H9 (cell line): ENCODE data around the gene TMEM175. TPM values are rescaled to one million over a fixed set of nuclear protein-coding genes. Genes with fewer than 3 reads are reported as not detected.

Experiments
- DNase-seq: peaks from one replicate; pipeline ENCODE4 v3.0.0-alpha.2; 2017
- H2AFZ ChIP-seq: one replicate; pipeline ENCODE4 v1.6.1; 2013; ENCODE audit warnings: mild to moderate bottlenecking, low read length, control low read depth, moderate library complexity
- H2AK5ac ChIP-seq: 2 replicates; pipeline ENCODE4 v1.6.1; 2013; ENCODE audit warnings: low read length, control low read depth, mixed read lengths; ENCODE audit not compliant: insufficient read length
- H2BK120ac ChIP-seq: one replicate; pipeline ENCODE4 v1.6.1; 2013; ENCODE audit warnings: low read depth, mild to moderate bottlenecking, low read length, control low read depth, inconsistent platforms; ENCODE audit not compliant: poor library complexity, severe bottlenecking
- H2BK12ac ChIP-seq: 2 replicates; pipeline ENCODE4 v1.6.1; 2013; ENCODE audit warnings: low read length, control low read depth, mixed read lengths, low read depth; ENCODE audit not compliant: insufficient read length
- H2BK15ac ChIP-seq: 2 replicates; pipeline ENCODE4 v1.6.1; 2013; ENCODE audit warnings: low read depth, low read length, control low read depth
- H2BK20ac ChIP-seq: one replicate; pipeline ENCODE4 v1.6.1; 2013; ENCODE audit warnings: low read depth, mild to moderate bottlenecking, low read length, control low read depth, inconsistent platforms; ENCODE audit not compliant: poor library complexity, severe bottlenecking
- H2BK5ac ChIP-seq: 2 replicates; pipeline ENCODE4 v1.6.1; 2013; ENCODE audit warnings: low read length, control low read depth, mixed read lengths; ENCODE audit not compliant: insufficient read length
- H3K14ac ChIP-seq: 2 replicates; pipeline ENCODE4 v1.6.1; 2013; ENCODE audit warnings: low read length, control low read depth; ENCODE audit not compliant: insufficient read depth
- H3K18ac ChIP-seq: 2 replicates; pipeline ENCODE4 v1.6.1; 2013; ENCODE audit warnings: low read depth, mild to moderate bottlenecking, mixed read lengths, low read length, control low read depth; ENCODE audit not compliant: insufficient read length
- H3K23ac ChIP-seq: 2 replicates; pipeline ENCODE4 v1.6.1; 2013; ENCODE audit warnings: low read length, control low read depth, mixed read lengths, low read depth; ENCODE audit not compliant: insufficient read length
- H3K23me2 ChIP-seq: 2 replicates; pipeline ENCODE4 v1.6.1; 2013; ENCODE audit warnings: low read depth, mild to moderate bottlenecking, mixed read lengths, low read length, control low read depth; ENCODE audit not compliant: insufficient read length, poor library complexity, severe bottlenecking
- H3K27ac ChIP-seq: 2 replicates; pipeline ENCODE4 v1.5.1; 2013; ENCODE audit warnings: low read length, control low read depth, mixed read lengths, low read depth; ENCODE audit not compliant: insufficient read length
- H3K27me3 ChIP-seq: 2 replicates; pipeline ENCODE4 v1.6.1; 2013; ENCODE audit warnings: low read length, control low read depth, inconsistent platforms; ENCODE audit not compliant: insufficient read depth
- H3K4ac ChIP-seq: 2 replicates; pipeline ENCODE4 v1.6.1; 2013; ENCODE audit warnings: low read depth, mild to moderate bottlenecking, control low read depth, inconsistent platforms, low read length, moderate library complexity
- H3K4me1 ChIP-seq: 2 replicates; pipeline ENCODE4 v1.6.1; 2013; ENCODE audit warnings: low read length, control low read depth, inconsistent platforms; ENCODE audit not compliant: insufficient read depth
- H3K4me2 ChIP-seq: 2 replicates; pipeline ENCODE4 v1.6.1; 2013; ENCODE audit warnings: low read length, control low read depth, mixed read lengths; ENCODE audit not compliant: insufficient read length, insufficient read depth
- H3K56ac ChIP-seq: 2 replicates; pipeline ENCODE4 v1.6.1; 2013; ENCODE audit warnings: low read depth, mild to moderate bottlenecking, mixed read lengths, low read length, control low read depth; ENCODE audit not compliant: insufficient read length
- H3K79me1 ChIP-seq: 2 replicates; pipeline ENCODE4 v1.6.1; 2013; ENCODE audit warnings: low read depth, mild to moderate bottlenecking, moderate library complexity, low read length, control low read depth, inconsistent platforms; ENCODE audit not compliant: insufficient read depth, poor library complexity, severe bottlenecking
- H3K79me2 ChIP-seq: 2 replicates; pipeline ENCODE4 v1.6.1; 2013; ENCODE audit warnings: low read length, control low read depth, inconsistent platforms; ENCODE audit not compliant: insufficient read depth
- H3K9ac ChIP-seq: 2 replicates; pipeline ENCODE4 v1.6.1; 2013; ENCODE audit warnings: low read length, control low read depth, mixed read lengths; ENCODE audit not compliant: insufficient read length; ENCODE audit errors: extremely low read depth
- H3K9me3 ChIP-seq: one replicate; pipeline ENCODE4 v1.6.1; 2013; ENCODE audit warnings: low read depth, low read length, inconsistent platforms; ENCODE audit not compliant: control insufficient read depth
- H3T11ph ChIP-seq: one replicate; pipeline ENCODE4 v1.6.1; 2013; ENCODE audit warnings: mild to moderate bottlenecking, low read length, control low read depth, inconsistent platforms
- H4K20me1 ChIP-seq: one replicate; pipeline ENCODE4 v1.6.1; 2013; ENCODE audit not compliant: control insufficient read depth, insufficient read length, insufficient read depth
- H4K5ac ChIP-seq: 2 replicates; pipeline ENCODE4 v1.6.1; 2013; ENCODE audit warnings: low read depth, mild to moderate bottlenecking, mixed read lengths, low read length, control low read depth; ENCODE audit not compliant: insufficient read length
- H4K8ac ChIP-seq: replicated peaks from 2 replicates; pipeline ENCODE4 v1.6.1; 2013; ENCODE audit warnings: low read length, control low read depth, mixed read lengths, low read depth; ENCODE audit not compliant: insufficient read length
- H4K91ac ChIP-seq: 2 replicates; pipeline ENCODE4 v1.6.1; 2013; ENCODE audit warnings: low read depth, mild to moderate bottlenecking, moderate library complexity, mixed read lengths, low read length, control low read depth; ENCODE audit not compliant: insufficient read length
- H3K27ac Mint-ChIP-seq, 3 experiments: 2 replicates in 2 of 3; 3 replicates in 1 of 3; pipeline ENCODE4 v1.8.0; 2020 to 2021; ENCODE audit warnings: mixed read lengths in 3 of 3, mild to moderate bottlenecking in 1 of 3, moderate library complexity in 1 of 3
- H3K27me3 Mint-ChIP-seq: 2 replicates; pipeline ENCODE4 v1.8.0; 2021; ENCODE audit warnings: low read depth, mild to moderate bottlenecking, moderate library complexity, mixed read lengths
- H3K36me3 Mint-ChIP-seq, 3 experiments: 2 replicates in 2 of 3; 3 replicates in 1 of 3; pipeline ENCODE4 v1.8.0; 2020 to 2021; ENCODE audit warnings: low read depth in 3 of 3, mixed read lengths in 3 of 3; ENCODE audit not compliant: insufficient read depth in 1 of 3
- H3K4me1 Mint-ChIP-seq, 2 experiments: 2 replicates each; pipeline ENCODE4 v1.8.0; 2020; ENCODE audit warnings: mixed read lengths in 2 of 2
- H3K4me3 Mint-ChIP-seq, 2 experiments: 2 replicates in 1 of 2; 3 replicates in 1 of 2; pipeline ENCODE4 v1.8.0; 2020 to 2021; ENCODE audit warnings: mild to moderate bottlenecking in 2 of 2, mixed read lengths in 2 of 2, moderate library complexity in 1 of 2
- H3K9me3 Mint-ChIP-seq, 2 experiments: 2 replicates in 1 of 2; 3 replicates in 1 of 2; pipeline ENCODE4 v1.8.0; 2020; ENCODE audit warnings: mild to moderate bottlenecking in 2 of 2, mixed read lengths in 2 of 2, moderate library complexity in 1 of 2
- WGBS: extraction: QIAGEN DNeasy Blood & Tissue Kit; methylation state at CpG from one replicate; pipeline ENCODE4 v1.1.7; 2013; ENCODE audit warnings: missing lambda C conversion rate, low lambda C conversion rate, mixed read lengths; ENCODE audit not compliant: insufficient read length; ENCODE audit errors: extremely low coverage; 5-methylcytosine and 5-hydroxymethylcytosine counted together
- total RNA-seq: library from RNA; stranded (reverse); gene quantifications from 2 replicates; pipeline ENCODE4 v1.2.1, GENCODE V29; 2021
- TF ChIP-seq, protein P1 (sequence below): fragments of 200-600 bp; sonication (generic); conservative IDR thresholded peaks from 3 replicates; pipeline ENCODE4 v1.8.0; 2021; ENCODE audit warnings: antibody characterized with exemption, mild to moderate bottlenecking

TMEM175 gene
- total RNA-seq, 1 experiment from 2014 or later, result 6.4 TPM

DNA sequence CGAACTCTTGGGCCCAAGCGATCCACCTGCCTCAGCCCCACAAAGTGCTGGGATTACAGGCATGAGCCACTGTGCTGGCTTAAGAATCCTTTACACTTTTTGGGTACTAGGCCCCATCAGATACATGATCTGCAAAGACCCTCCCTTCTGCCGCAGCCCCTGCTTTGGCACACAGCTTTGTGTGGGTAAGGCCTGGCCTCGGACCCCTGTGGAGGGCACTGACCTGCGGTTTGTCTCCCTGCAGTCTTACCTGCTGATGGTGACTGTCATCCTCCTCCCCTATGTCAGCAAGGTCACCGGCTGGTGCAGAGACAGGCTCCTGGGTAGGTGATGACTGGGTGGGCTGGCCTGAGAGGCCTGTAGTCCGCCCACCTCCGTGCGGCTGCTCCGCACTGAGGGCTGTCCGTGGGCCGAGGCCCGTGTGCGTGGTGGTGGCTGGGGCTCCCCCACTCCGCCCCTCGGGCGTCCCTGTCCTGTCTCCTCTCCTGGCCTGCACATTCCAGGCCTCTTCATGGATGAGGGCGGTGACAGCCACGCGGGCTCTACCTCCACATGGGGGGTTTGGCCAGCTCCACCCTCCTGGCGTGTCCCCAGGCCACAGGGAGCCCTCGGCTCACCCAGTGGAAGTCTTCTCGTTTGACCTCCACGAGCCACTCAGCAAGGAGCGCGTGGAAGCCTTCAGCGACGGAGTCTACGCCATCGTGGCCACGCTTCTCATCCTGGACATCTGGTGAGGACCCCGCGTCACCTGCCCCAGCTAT lies 23.1 kb downstream of the TMEM175 start:
- Histone ChIP-seq H3K14ac (no peak overlapping the region; the same call in 1 of the 2 replicates), H2AFZ (no peak overlapping the region), H3K23ac (no peak overlapping the region), H4K91ac (no peak overlapping the region), H2AK5ac (no peak overlapping the region), H3K18ac (no peak overlapping the region), H3K56ac (no peak overlapping the region), H3T11ph (no peak overlapping the region), H4K8ac (no peak overlapping the region), H3K4me2 (no peak overlapping the region), H2BK120ac (no peak overlapping the region), H3K9me3 (no peaks in the 10 kb centered on the region), H3K23me2 (no peaks in the 10 kb centered on the region), H3K9ac (no peak overlapping the region), H4K20me1 (no peaks in the 10 kb centered on the region), H3K27ac (no peak overlapping the region), H3K79me2 (no peaks in the 10 kb centered on the region), H3K27me3 (no peaks in the 10 kb centered on the region), H3K4ac (no peak overlapping the region), H2BK12ac (no peak overlapping the region), H2BK20ac (no peak overlapping the region), H2BK5ac (no peak overlapping the region), H4K5ac (no peak overlapping the region), H3K79me1 (no peaks in the 10 kb centered on the region), H2BK15ac (no peak overlapping the region), H3K4me1 (no peaks in the 10 kb centered on the region)
- Mint-ChIP-seq H3K4me3 (no peak overlapping the region), H3K9me3 (no peaks in the 10 kb centered on the region), H3K4me1 (peaks cover 2 to 7% of the 10 kb centered on the region in 2 experiments; a peak in 3 of 4 replicates), H3K27ac (no peak overlapping the region), H3K27me3 (no peaks in the 10 kb centered on the region), H3K36me3 (peaks cover 0 to 5% (median 0%) of the 10 kb centered on the region in 3 experiments; a peak in 2 of 7 replicates)
- TF ChIP-seq, protein P1, sequence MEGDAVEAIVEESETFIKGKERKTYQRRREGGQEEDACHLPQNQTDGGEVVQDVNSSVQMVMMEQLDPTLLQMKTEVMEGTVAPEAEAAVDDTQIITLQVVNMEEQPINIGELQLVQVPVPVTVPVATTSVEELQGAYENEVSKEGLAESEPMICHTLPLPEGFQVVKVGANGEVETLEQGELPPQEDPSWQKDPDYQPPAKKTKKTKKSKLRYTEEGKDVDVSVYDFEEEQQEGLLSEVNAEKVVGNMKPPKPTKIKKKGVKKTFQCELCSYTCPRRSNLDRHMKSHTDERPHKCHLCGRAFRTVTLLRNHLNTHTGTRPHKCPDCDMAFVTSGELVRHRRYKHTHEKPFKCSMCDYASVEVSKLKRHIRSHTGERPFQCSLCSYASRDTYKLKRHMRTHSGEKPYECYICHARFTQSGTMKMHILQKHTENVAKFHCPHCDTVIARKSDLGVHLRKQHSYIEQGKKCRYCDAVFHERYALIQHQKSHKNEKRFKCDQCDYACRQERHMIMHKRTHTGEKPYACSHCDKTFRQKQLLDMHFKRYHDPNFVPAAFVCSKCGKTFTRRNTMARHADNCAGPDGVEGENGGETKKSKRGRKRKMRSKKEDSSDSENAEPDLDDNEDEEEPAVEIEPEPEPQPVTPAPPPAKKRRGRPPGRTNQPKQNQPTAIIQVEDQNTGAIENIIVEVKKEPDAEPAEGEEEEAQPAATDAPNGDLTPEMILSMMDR, result no peak
- no CpG with 5 or more reads among the region's 33 CpGs for WGBS
- no peak for DNase-seq
